Neural crest cell (in vitro differentiated cells): ENCODE measurements around the gene TAPT1. TPM values are rescaled to one million over a fixed set of nuclear protein-coding genes. Genes with fewer than 3 reads are reported as not detected.
"Not testable (repeated sequence)": the region's sequence is repeated elsewhere in the genome, so short reads cannot be mapped to it uniquely, and the experiment has no call there.

ENCODE experiments used
- DNase-seq: peaks from one replicate; pipeline ENCODE4 v3.0.0; 2021; ENCODE audit warnings: low read depth, mixed read lengths, low spot score
- H3K27ac Mint-ChIP-seq: one replicate; pipeline ENCODE4 v1.8.0; 2021; ENCODE audit warnings: mild to moderate bottlenecking, mixed read lengths; ENCODE audit not compliant: unreplicated experiment
- H3K27me3 Mint-ChIP-seq: 2 replicates; pipeline ENCODE4 v1.8.0; 2021; ENCODE audit warnings: low read depth, mild to moderate bottlenecking, mixed read lengths
- H3K36me3 Mint-ChIP-seq: 2 replicates; pipeline ENCODE4 v1.8.0; 2021; ENCODE audit warnings: low read depth, mild to moderate bottlenecking, mixed read lengths
- H3K4me1 Mint-ChIP-seq: 2 replicates; pipeline ENCODE4 v1.8.0; 2021; ENCODE audit warnings: mixed read lengths
- H3K4me3 Mint-ChIP-seq: one replicate; pipeline ENCODE4 v1.8.0; 2021; ENCODE audit warnings: mild to moderate bottlenecking, mixed read lengths
- H3K9me3 Mint-ChIP-seq: 2 replicates; pipeline ENCODE4 v1.8.0; 2021; ENCODE audit warnings: mixed read lengths
- CTCF ChIP-seq: fragments of 200-600 bp; sonication (generic); conservative IDR thresholded peaks from 2 replicates; pipeline ENCODE4 v1.5.0; 2021; ENCODE audit warnings: antibody characterized with exemption, mild to moderate bottlenecking
- long read RNA-seq: library from polyadenylated mRNA; unstranded; transcript quantifications from one replicate; pipeline ENCODE4 v2.0.0, GENCODE V29; 2020
- total RNA-seq: library from RNA; stranded (reverse); gene quantifications from 2 replicates; pipeline ENCODE4 v1.2.1, GENCODE V29; 2021

TAPT1 gene
- 18.1 and 23.6 TPM in 2 replicates for total RNA-seq
- long read RNA-seq, partial matches to known transcripts: 1 of 2 reads
- long read RNA-seq, other reads (novel, unspliced or antisense): 1 of 2 reads

GRCh38 chr4:16225863-16226815 is at the start of gene TAPT1:
TSS of gene TAPT1 (minus strand) at chr4:16226471. CDS start at chr4:16226457, 14 bp downstream.
- Mint-ChIP-seq H3K36me3 (no peaks in the 10 kb centered on the region), H3K27me3 (no peaks in the 10 kb centered on the region), H3K4me1 (peaks cover 41% of the 10 kb centered on the region)

GRCh38 chr4:16271411-16271810 is 45.1 kb upstream of the TAPT1 start:
- no peaks in the 10 kb centered on the region for H3K27me3 Mint-ChIP-seq
- no peak overlapping the region for H3K4me3 Mint-ChIP-seq
- TF ChIP-seq CTCF: no peak
- no peaks in the 10 kb centered on the region for H3K4me1 Mint-ChIP-seq
- DNase-seq: no peak
- no peak overlapping the region for H3K27ac Mint-ChIP-seq
- peaks cover 22% of the 10 kb centered on the region for H3K36me3 Mint-ChIP-seq
- peaks cover 9% of the 10 kb centered on the region for H3K9me3 Mint-ChIP-seq

More at GRCh38 chr4:16225863-16226815, at the start of gene TAPT1:
- TF ChIP-seq CTCF: no peak
- peak; percentile 64 for DNase-seq
- Mint-ChIP-seq H3K27ac (peak within 1 kb of the TSS; percentile 99), H3K4me3 (peak within 1 kb of the TSS; percentile 97), H3K9me3 (no peaks in the 10 kb centered on the region)

DNA sequence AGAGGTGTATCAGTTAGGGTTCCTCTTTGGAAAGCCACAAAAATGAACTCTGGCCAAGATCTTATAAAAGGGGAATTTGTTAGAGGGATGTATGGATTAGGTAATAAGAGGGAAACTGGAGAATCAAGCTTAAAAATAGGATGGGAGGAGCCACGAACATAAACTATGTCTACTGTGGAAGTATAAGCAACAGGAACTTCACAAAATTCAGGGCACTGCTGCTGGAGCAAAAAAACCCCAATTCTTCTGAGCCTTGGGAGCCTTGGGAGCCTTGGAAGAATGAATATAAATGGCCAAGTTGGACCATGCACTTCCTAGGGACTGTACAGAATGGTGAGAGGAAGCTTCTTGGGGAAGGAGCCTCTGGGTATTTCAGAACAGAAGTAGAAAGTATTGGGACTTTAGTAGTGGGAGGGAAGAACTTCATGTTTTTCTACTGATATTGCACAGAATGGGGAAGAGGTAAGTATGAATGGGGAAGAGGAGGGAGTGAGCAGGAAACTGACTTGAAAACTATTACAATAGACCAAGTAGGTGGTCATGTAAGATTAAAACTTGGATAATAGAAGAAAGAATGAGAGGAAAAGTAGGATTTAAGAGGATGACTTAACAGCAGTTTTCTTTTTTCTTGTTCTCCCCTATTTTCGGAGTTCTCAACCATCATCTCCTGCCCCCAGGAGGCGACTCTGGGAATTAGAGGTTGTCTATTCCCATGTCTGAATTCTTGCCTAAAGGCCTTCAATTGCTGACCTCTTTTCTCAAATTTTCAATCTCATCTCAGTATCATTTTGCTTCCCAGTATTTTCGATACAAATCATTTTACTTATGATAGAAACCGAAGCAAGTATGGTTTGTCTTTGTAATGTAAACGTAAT is 44.4 kb upstream of the TAPT1 start:
- Mint-ChIP-seq H3K27ac (no peak overlapping the region), H3K36me3 (peaks cover 15% of the 10 kb centered on the region), H3K4me3 (no peak overlapping the region)

DNA sequence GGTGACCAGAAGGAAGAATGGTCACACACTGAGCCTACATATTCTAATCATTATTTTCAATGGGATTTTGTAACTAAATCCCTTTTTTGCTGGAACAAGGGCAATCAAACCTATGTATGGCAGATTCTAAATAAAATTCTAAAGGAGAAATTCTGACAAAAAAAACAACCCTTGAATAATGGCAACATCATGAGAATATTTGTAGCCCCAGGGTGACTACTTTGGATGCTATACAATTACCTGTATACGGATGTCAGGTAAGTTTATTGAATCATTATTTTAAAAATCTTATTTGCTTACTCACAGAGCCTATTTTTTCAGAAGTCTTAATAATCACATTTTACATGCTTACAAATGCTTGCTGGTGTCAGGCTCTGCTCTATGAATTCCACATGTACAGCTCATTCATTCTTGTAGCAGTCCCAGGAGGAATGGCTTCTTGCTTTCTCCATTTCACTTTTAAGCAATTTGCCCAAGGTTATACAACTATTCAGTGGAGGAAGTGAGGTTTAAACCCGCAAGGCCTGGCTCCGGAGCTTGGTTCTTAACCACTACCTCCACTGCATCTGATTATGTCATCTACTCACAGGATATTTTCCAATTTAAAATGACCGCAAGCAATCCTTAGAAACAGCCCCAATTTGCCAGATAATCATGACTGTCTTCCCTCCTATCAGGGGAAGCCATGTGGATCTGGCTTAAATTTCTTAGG is 43.6 kb upstream of the TAPT1 start:
- not testable (repeated sequence) for H3K27me3 Mint-ChIP-seq, H3K36me3 Mint-ChIP-seq, H3K27ac Mint-ChIP-seq, H3K4me3 Mint-ChIP-seq, DNase-seq, H3K4me1 Mint-ChIP-seq, H3K9me3 Mint-ChIP-seq

More for the DNA sequence above, 44.4 kb upstream of the TAPT1 start:
- TF ChIP-seq CTCF: peak; percentile 33
- H3K4me1 Mint-ChIP-seq: no peaks in the 10 kb centered on the region
- H3K27me3 Mint-ChIP-seq: no peaks in the 10 kb centered on the region
- no peak for DNase-seq
- H3K9me3 Mint-ChIP-seq: peaks cover 4% of the 10 kb centered on the region

- H3K27ac Mint-ChIP-seq: no peak overlapping the region
- no peaks in the 10 kb centered on the region for H3K4me1 Mint-ChIP-seq
- no peak for TF ChIP-seq CTCF
- peaks cover 4% of the 10 kb centered on the region for H3K9me3 Mint-ChIP-seq
- H3K27me3 Mint-ChIP-seq: no peaks in the 10 kb centered on the region
- no peak for DNase-seq
- H3K4me3 Mint-ChIP-seq: no peak overlapping the region
- peaks cover 10% of the 10 kb centered on the region for H3K36me3 Mint-ChIP-seq
Measured at GRCh38 chr4:16269240-16269639, 43.0 kb upstream of the TAPT1 start.
